ENCODE results near the gene LYSMD4.

- TF ChIP-seq POLR2A (IDR thresholded peaks at IDR 0.05) = no peak
- no peak for TF ChIP-seq POLR2AphosphoS5 (IDR thresholded peaks at IDR 0.05)
- no peak for TF ChIP-seq CTCF (IDR thresholded peaks at IDR 0.05)
Measured at GRCh38 chr15:99677540-99678134, 55.6 kb downstream of the LYSMD4 start.

Data from upper lobe of left lung (tissue), 4 donors.